OCI-M2 (cell line): ENCODE results near the gene STXBP2.
A peak's percentile ranks its signal among the peaks of the same experiment; 100 is the strongest.

ENCODE experiments used
- DNase-seq: peaks from one replicate; lab custom pipeline; 2025; ENCODE audit not compliant: unreplicated experiment; lab: John Stamatoyannopoulos, UW

Gene STXBP2

GRCh38 chr19:7636691-7637373 lies at the start of gene STXBP2:
Gene STXBP2, plus strand, starts transcription at chr19:7637110. Its CDS starts 40 bp downstream, at chr19:7637150.
- DNase-seq: no peak

GRCh38 chr19:7589822-7590221 lies 47.1 kb upstream of the STXBP2 start:
- DNase-seq: no peak

DNA sequence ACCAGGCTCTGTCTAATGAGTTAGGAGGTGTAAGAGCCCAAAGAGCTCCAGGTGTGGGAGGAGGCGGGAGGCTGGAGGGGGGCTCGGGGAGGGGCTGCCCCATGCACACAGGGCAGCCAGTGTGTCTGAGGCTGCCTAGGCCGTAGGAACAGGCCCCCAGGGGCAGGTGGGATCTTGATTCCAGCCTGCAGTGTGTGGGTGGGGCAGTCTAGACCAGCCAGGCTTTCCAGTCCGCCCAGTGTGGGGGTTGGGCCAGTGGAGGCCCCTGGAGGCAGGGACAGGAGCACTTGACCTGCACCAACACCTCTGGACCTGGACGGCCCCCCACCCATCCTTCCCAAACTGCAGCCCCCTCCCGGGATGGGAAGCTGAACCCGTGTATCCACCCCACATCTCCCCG lies 46.7 kb upstream of the STXBP2 start:
- DNase-seq: no peak

DNA sequence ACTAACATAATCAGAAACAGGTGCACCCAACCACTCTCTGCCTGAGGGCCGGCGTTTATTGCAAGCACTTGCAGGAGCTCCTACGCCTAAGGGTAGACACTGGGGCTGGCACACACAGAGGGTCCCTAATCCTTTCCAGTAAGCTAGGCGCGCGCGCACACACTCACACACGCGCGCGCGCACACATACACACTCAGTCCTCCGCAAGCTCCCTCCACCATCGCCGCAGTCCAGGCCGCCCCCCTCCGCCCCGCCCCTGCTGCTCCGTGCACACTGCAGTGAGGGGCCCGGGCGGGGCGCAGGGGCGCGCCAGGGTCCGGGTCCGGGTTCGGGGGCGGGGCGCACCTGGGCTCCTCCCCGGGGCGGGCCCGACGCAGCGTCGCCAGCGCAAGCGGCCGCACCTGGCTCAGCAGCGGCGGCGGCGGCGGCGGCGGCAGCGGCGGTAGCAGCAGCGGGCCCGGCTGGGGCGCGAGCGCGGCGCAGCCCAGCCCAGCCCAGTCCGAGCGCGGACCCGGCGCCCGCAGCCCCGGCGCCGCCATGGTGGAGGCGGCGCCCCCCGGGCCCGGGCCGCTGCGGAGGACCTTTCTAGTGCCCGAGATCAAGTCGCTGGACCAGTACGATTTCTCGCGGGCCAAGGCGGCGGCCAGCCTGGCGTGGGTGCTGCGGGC lies 41.3 kb upstream of the STXBP2 start, which contains the start of gene CAMSAP3:
Gene CAMSAP3 (plus strand): TSS at position 398 of the 668 bp plus-strand sequence. CDS start 140 bp downstream, at position 538.
- DNase-seq: no peak

- DNase-seq: no peak
These were observed 40.5 kb upstream of the STXBP2 start for GRCh38 chr19:7596211-7596937.

DNA sequence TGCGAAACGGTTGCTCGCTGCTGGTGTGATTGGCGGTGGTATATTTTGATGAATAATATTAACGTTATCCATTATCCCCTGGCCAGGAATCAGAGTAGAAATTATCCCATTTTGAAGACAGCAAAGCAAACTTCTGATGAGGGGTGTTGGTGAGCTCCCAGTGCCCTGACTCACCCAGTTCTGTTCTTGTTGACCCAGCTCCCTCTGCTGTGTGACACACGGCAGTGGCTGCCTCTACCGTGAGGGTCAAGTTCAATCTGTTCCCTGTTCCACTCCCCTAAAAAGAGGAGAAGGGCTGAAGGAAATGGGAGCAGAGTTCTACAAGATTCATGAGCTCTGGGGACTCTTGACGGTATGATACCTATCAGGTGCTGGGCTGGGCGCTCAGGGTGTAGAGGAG lies 39.2 kb upstream of the STXBP2 start:
- no peak for DNase-seq

- no peak for DNase-seq
These were observed 38.7 kb upstream of the STXBP2 start for GRCh38 chr19:7598180-7598579.

- no peak for DNase-seq
These were observed 36.2 kb upstream of the STXBP2 start for GRCh38 chr19:7600721-7601120.

GRCh38 chr19:7602240-7602934 lies 34.5 kb upstream of the STXBP2 start:
- no peak for DNase-seq

- DNase-seq: no peak
These were observed 33.9 kb upstream of the STXBP2 start for GRCh38 chr19:7602935-7603497.

DNA sequence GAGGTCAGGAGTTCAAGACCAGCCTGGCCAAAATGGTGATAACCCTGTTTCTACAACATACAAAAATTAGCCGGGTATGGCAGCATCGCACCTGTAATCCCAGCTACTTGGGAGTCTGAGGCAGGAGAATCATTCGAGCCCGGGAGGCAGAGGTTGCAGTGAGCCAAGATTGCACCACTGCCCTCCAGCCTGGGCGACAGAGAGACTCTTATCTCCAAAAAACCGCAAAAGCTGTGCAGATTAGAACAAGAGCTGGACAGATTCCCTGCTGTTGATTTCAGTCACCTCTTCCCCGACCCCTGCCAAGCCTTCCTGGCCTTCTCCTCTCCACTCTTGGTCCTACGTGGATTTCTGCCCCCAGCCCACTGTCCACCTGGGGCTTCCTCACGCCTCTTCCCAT lies 33.0 kb upstream of the STXBP2 start:
- no peak for DNase-seq

DNA sequence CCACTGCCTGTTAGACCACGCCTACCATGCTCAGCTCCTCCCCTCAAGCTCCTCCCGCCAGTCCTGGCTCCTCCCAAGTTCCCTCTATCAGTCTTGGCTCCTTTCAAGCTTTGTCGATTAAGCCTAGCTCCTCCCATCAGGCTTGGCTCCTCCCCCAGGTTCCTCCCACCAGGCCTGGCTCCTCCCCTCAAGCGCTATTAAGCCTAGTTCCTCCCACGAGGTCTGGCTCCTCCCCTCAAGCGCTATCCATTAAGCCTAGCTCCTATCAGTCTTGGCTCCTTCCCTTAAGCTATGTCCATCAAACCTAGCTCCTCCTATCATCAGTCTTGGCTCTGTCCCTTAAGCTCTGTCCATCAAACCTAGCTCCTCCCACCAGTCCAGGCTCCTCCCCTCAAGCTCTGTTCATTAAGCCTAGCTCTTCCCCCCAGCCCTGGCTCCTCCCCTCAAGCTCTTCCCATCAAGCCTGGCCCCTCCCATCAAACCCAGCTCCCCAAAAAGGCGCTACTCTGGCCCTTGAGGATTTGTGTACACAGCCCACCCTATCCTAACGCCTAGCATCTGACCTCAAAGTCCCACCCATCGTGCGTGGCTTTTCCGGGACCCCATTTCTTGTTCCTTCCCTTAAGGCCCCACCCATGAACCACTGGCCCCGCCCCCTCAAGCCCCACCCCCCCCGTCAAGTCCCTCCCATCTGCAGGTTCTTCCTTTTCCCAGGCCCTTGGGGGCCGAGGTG lies 31.3 kb upstream of the STXBP2 start:
- DNase-seq: peak; percentile 98

- DNase-seq: no peak
These were observed 30.6 kb upstream of the STXBP2 start for GRCh38 chr19:7606289-7606688.

DNA sequence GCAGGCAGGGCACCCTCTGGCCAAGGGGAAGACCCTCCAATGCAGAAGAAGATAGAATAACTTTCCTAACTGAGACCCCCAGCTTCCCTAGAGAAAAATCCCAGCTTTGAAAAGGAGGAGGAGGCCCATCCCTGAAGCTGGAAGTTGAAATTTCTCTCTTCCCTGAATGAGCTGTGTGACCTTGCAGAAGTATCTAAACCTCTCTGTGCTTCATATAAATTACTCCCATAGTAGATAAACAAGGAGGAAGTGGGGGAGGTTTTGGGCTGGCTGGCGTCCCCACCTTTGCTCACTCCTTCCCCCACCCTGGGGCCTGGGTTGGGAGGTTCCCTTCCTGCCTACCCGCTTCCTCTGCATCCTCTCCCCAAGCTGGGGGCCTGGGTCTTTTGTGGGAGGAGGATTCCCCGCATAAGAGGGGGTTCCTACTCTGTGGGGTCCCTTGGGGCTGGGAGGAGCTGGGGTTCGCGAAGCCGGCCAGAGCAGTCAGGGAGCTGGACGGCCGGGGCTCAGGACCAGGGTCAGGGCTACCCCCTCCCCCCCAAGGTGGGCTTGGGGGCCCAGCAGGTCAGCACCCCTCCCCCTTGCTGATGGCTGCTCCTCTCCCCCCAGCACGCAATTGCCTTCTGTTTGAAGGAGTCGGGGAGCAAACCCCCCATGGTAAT lies 29.6 kb upstream of the STXBP2 start:
- no peak for DNase-seq

DNA sequence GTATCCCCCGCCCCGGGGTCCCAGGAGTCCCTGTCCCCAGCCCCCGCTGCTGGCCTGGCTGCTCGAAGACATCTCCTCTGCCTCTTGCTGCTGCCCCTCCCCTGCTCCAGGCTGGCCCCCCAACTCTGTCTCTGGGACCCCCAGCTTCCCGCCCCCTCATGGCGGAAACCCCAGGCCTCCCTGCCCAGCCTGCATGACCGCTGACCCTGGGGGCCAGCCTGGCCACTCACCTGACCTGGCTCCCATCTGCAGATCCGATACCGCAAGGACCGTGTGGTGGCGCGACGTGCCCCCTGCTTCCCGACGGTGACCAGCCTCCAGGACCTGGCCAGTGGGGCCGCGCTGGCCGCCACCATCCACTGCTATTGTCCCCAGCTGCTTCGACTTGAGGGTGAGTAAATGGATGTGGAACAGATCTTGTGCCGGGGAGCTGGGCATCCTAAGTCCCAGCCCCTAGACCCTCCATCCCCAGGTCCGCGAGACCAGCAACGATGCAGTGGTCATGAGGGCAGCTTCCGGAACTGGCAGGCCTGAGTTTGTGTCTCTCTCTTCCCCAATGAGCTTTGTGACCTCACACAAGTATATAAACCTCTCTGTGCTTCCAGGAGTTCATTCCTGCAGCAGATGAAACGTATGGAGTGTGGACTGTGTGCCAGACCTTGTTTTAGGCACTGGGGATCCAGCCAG lies 28.9 kb upstream of the STXBP2 start:
- DNase-seq: no peak

DNA sequence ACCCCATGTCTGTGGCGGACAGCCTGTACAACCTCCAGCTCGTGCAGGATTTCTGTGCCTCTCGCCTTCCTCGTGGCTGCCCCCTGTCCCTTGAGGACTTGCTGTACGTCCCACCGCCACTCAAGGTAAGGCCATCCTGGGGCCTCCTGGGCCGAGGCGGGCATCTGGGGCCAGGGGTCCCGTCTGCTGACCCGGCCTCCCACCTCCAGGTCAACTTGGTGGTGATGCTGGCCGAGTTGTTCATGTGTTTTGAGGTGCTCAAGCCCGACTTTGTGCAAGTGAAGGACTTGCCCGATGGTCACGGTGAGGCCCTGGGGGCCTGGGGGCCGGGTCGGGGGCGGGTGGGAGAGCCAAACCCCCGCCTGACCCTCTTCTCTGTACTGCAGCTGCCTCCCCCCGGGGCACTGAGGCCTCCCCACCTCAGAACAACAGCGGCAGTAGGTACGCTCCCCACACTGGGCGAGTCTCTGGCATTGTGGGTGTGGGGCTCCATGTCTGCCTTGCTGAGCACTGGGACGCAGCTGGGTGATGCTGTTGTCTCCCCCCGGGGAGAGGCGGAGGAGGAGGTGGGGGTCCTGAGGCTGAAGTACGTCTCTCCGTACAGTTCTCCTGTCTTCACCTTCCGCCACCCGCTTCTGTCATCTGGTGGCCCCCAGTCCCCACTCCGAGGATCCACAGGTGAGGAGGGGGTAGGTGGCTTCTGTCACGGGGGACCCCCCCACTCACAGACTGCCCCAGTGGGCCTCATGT lies 26.2 kb upstream of the STXBP2 start:
- no peak for DNase-seq

DNA sequence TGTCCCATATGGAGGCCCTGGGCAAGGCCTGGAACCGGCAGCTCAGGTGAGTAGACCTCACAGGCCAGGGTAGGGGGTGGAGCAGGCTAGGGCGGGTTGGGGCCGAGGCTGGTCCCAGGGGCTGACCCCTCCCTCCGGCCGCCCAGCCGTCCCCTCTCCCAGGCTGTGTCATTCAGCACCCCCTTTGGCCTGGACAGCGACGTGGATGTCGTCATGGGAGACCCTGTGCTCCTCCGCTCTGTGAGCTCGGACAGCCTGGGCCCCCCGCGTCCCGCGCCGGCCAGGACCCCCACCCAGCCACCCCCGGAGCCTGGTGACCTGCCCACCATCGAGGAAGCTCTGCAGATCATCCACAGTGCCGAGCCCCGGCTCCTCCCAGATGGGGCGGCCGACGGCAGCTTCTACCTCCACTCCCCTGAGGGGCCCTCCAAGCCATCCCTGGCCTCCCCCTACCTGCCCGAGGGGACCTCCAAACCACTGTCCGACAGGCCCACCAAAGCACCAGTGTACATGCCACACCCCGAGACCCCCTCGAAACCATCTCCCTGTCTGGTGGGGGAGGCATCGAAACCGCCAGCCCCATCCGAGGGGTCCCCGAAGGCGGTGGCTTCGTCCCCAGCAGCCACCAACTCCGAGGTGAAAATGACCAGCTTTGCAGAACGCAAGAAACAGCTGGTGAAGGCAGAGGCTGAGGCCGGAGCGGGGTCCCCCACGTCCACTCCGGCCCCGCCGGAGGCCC lies 25.2 kb upstream of the STXBP2 start:
- no peak for DNase-seq
